Tibial artery (tissue), 4 donors: Measurements from ENCODE around the gene CELF4.

ENCODE experiments used
- DNase-seq, 2 donors: peaks; one replicate each; pipeline ENCODE4 v3.0.0-alpha.2; 2019
- H3K27ac ChIP-seq, 2 donors: fragments of 200-600 bp; sonication (generic) in 1 of 2; 1 replicate in 1 of 2; 2 replicates in 1 of 2; pipeline ENCODE4 v1.5.1; 2018 to 2019; ENCODE audit warnings: mild to moderate bottlenecking in 1 of 2
- H3K27me3 ChIP-seq, 2 donors: fragments of 200-600 bp; sonication (generic) in 1 of 2; one replicate each; pipeline versions ENCODE4 v1.5.1 to v1.6.0; 2016 to 2019
- H3K36me3 ChIP-seq, 3 donors: fragments of 200-600 bp; sonication (generic) in 2 of 3; one replicate each; pipeline ENCODE4 v1.5.1; 2016 to 2019; ENCODE audit warnings: mild to moderate bottlenecking in 2 of 3
- H3K4me1 ChIP-seq, 4 donors: fragments of 200-600 bp; sonication (generic) in 2 of 4; 1 replicate in 3 of 4; 2 replicates in 1 of 4; pipeline ENCODE4 v1.5.1; 2016 to 2019
- H3K4me3 ChIP-seq, 2 donors: fragments of 200-600 bp; sonication (generic) in 1 of 2; 1 replicate in 1 of 2; 2 replicates in 1 of 2; pipeline ENCODE4 v1.5.1; 2018 to 2019; ENCODE audit warnings: mild to moderate bottlenecking in 2 of 2
- H3K9me3 ChIP-seq, 3 donors: fragments of 200-600 bp; sonication (generic) in 1 of 3; one replicate each; pipeline ENCODE4 v1.5.1; 2016 to 2019
- intact Hi-C: fragments of 100-400 bp; cut with DNase I; formaldehyde crosslinking; loops from one replicate; pipeline ENCODE4 v1.15.0; 2023; ENCODE audit warnings: low total_unique reads
- TF ChIP-seq, protein P1 (sequence below), 2 experiments: fragments of 200-600 bp in 1 of 2; fragments of 450-650 bp in 1 of 2; IDR thresholded peaks; one replicate each; pipeline ENCODE4 v1.5.1; 2017 to 2019; ENCODE audit warnings: antibody characterized with exemption in 2 of 2, mild to moderate bottlenecking in 1 of 2, moderate library complexity in 1 of 2

CELF4 gene

DNA sequence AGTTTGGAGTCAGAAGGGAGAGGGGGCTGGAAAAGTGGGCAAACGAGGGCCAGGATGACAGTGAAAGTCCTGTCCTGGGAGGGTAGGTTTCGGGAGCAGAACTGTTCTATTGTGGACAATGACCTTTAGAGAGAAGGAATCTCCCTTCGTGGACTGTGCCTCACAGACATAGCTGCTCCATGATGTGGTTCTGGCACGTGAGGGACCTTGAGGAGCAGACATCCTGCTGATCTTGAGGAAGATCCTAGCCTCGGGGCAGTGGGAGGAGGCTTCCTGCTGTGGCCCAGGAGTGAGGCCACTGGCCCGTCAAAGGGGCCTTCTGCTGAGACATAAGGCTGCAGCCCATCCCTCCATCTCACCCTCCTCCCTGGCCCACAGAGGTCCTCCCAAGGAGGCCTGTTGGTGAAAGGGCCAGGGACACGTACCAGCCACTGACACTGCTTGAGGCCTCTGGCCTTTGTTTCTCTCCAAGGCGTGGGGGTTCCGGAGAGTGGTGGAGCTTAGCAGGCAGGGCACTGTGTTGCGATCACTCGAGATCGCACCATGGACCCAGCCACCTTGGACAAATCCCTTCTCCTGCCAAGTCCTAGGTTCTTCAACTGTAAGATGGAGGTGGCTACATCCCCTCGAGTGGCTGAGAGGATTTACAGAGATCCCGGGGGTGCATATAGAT lies 167.2 kb downstream of the CELF4 start:
- no peak for DNase-seq
- peaks cover 0 to 8% of the 10 kb centered on the region in 2 donors for H3K27me3 ChIP-seq
- peaks cover 0 to 15% (median 10%) of the 10 kb centered on the region in 4 donors for H3K4me1 ChIP-seq
- TF ChIP-seq, protein P1, sequence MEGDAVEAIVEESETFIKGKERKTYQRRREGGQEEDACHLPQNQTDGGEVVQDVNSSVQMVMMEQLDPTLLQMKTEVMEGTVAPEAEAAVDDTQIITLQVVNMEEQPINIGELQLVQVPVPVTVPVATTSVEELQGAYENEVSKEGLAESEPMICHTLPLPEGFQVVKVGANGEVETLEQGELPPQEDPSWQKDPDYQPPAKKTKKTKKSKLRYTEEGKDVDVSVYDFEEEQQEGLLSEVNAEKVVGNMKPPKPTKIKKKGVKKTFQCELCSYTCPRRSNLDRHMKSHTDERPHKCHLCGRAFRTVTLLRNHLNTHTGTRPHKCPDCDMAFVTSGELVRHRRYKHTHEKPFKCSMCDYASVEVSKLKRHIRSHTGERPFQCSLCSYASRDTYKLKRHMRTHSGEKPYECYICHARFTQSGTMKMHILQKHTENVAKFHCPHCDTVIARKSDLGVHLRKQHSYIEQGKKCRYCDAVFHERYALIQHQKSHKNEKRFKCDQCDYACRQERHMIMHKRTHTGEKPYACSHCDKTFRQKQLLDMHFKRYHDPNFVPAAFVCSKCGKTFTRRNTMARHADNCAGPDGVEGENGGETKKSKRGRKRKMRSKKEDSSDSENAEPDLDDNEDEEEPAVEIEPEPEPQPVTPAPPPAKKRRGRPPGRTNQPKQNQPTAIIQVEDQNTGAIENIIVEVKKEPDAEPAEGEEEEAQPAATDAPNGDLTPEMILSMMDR (IDR thresholded peaks at IDR 0.05), result no peak
- no peak overlapping the region for H3K4me3 ChIP-seq
- H3K36me3 ChIP-seq, result no peaks in the 10 kb centered on the region
- no peaks in the 10 kb centered on the region for H3K9me3 ChIP-seq
- no peak overlapping the region for H3K27ac ChIP-seq
- intact Hi-C loops, result no loop called here

DNA sequence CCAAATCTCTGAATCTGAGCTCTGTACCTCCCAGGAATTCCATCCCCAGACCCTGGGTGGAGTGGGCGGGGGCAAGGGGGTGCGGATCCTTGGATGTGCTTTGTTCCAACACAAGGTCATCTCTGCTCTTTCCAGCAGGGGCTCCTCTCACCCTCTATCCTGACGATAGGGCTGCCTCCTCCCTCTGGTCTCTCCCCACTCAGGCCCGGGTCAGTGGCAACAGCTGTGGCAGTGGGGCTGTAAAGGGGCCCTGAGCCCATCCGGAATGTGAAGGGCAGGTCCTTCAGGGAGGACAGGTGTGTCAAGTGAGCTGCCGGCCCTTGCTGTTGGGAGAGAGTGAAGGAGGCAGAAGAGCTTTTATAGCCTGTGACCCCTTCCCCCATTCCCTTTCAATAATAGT lies 167.8 kb downstream of the CELF4 start:
- no peak for DNase-seq
- Histone ChIP-seq H3K9me3 (no peaks in the 10 kb centered on the region), H3K4me3 (no peak overlapping the region), H3K36me3 (no peaks in the 10 kb centered on the region), H3K4me1 (peaks cover 0 to 16% (median 10%) of the 10 kb centered on the region in 4 donors), H3K27ac (no peak overlapping the region), H3K27me3 (peaks cover 0 to 8% of the 10 kb centered on the region in 2 donors)
- TF ChIP-seq, protein P1 (IDR thresholded peaks at IDR 0.05), result no peak
- intact Hi-C loops, result no loop called here

DNA sequence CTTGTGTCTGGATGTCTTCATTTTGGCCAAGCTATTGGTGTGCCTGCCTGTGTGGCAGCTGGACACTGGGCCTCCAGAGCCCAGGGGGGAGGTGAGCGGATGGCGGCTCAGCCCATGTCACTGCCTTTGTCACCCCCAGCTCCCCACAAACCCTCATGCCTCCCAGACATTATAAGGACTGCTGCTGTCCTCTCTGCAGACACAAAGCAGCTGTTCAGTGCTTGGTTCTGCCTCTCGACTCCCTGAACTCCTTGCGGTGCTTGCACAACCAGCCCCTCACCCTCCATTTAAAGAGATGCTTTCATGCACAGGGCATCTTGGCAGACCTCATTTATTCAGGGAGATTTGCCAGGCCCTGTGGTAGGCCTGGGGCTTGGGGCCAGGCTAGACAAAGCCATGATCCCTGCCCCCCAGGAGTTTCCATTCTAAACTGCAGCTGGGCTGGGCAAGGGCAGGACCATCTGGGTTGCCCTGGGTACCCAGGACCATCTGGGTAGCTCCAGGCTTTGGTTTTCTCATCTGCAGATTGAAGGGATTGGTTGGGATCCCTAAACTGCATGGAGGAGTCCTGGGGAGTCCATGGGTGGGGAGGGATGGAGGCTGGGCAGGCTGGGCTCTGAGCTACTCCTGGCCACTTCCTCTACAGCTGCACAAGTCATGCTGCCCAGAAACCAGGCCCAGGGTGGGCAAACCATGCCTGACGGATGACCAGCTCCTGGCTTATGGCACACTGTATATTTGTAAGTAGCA lies 168.5 kb downstream of the CELF4 start:
- Histone ChIP-seq H3K4me1 (peaks cover 0 to 16% (median 10%) of the 10 kb centered on the region in 4 donors), H3K9me3 (no peaks in the 10 kb centered on the region), H3K27ac (no peak overlapping the region), H3K36me3 (no peaks in the 10 kb centered on the region), H3K4me3 (no peak overlapping the region), H3K27me3 (peaks cover 0 to 8% of the 10 kb centered on the region in 2 donors)
- DNase-seq, result no peak
- TF ChIP-seq, protein P1 (IDR thresholded peaks at IDR 0.05), result no peak
- intact Hi-C loops, result no loop called here

DNA sequence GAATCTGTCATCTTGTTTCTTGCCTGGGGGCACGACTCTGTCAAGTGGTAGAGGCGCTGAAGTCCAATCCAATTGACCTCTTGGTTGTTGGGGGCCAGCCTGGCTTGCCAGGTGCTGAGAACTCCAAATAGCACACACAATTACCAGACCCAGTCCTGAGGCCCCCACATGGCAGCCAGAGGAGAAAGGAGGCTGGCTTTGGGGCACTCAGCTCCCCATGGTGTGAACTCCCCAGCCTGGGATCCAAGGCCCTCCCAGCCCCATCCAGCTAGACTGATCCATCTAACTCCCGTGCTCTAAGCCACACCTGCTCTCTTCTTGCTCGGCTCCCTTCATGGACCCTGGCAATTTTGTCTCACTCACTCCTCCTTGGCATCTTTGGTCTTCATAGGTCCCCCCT lies 170.0 kb downstream of the CELF4 start:
- H3K27ac ChIP-seq, result no peak overlapping the region
- intact Hi-C loops, result no loop called here

DNA sequence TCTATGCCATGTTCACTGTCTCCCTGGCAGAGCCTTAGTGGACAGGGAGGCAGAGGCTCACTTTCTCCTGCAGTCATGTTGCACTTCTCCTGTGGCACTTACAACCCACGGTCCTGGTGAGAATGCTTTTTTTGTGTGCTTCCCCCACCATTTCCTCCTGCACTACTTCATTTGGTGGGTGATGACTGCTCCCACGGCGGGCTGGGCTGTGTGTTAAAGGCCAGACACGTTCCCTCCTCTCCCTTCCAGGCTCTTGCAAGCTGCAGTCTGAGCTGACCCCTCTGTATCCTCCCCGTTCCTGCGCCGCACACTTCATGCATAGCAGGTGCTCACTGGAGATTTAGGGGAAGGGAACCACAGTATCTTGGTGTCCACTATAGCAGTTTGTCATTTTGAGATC lies 170.5 kb downstream of the CELF4 start:
- Histone ChIP-seq H3K4me1 (peaks cover 0 to 16% (median 10%) of the 10 kb centered on the region in 4 donors), H3K4me3 (no peak overlapping the region), H3K27ac (no peak overlapping the region), H3K27me3 (peaks cover 0 to 5% of the 10 kb centered on the region in 2 donors), H3K9me3 (peaks cover 0 to 4% (median under 1%) of the 10 kb centered on the region in 3 donors), H3K36me3 (no peaks in the 10 kb centered on the region)
- TF ChIP-seq, protein P1 (IDR thresholded peaks at IDR 0.05), result no peak
- intact Hi-C loops, result no loop called here
- DNase-seq, result no peak

More for the DNA sequence above, 170.0 kb downstream of the CELF4 start:
- no peak overlapping the region for H3K4me3 ChIP-seq
- no peak for DNase-seq
- TF ChIP-seq, protein P1 (IDR thresholded peaks at IDR 0.05), result no peak
- peaks cover 0 to 16% (median 10%) of the 10 kb centered on the region in 4 donors for H3K4me1 ChIP-seq
- no peaks in the 10 kb centered on the region for H3K36me3 ChIP-seq
- H3K9me3 ChIP-seq, result no peaks in the 10 kb centered on the region
- H3K27me3 ChIP-seq, result peaks cover 0 to 5% of the 10 kb centered on the region in 2 donors
